ENCODE results near the gene LIPT1. TPM values are rescaled to one million over a fixed set of nuclear protein-coding genes. Genes with fewer than 3 reads are reported as not detected.

Gene LIPT1
- total and polyA plus RNA-seq, 2 experiments from 2014 or later: 4.7 to 6.6 TPM

- no peak for TF ChIP-seq CTCF (IDR thresholded peaks at IDR 0.05; ENCODE audit: low read depth, low read length)
- DNase-seq (ENCODE audit: low read depth in 1 of 2, low spot score in 1 of 2): no peak
Observed at GRCh38 chr2:99201959-99202678, 47.4 kb downstream of the LIPT1 start.

GRCh38 chr2:99205491-99205890 lies 50.7 kb downstream of the LIPT1 start:
- no peak for DNase-seq (ENCODE audit: low read depth in 1 of 2, low spot score in 1 of 2)
- no peak for TF ChIP-seq CTCF (IDR thresholded peaks at IDR 0.05; ENCODE audit: low read depth, low read length)

More at GRCh38 chr2:99201959-99202678, 47.4 kb downstream of the LIPT1 start:
- H3K4me3 ChIP-seq: no peak overlapping the region
- H3K27ac ChIP-seq: no peak overlapping the region
- no peaks in the 10 kb centered on the region for H3K4me1 ChIP-seq (ENCODE audit: low read depth)
- peaks cover 4% of the 10 kb centered on the region for H3K36me3 ChIP-seq
- no peaks in the 10 kb centered on the region for H3K9me3 ChIP-seq (ENCODE audit: low read depth)
- no peaks in the 10 kb centered on the region for H3K27me3 ChIP-seq

More at GRCh38 chr2:99205491-99205890, 50.7 kb downstream of the LIPT1 start:
- no peaks in the 10 kb centered on the region for H3K36me3 ChIP-seq
- H3K27ac ChIP-seq: no peak overlapping the region
- H3K4me3 ChIP-seq: no peak overlapping the region
- no peaks in the 10 kb centered on the region for H3K27me3 ChIP-seq
- no peaks in the 10 kb centered on the region for H3K9me3 ChIP-seq (ENCODE audit: low read depth)
- no peaks in the 10 kb centered on the region for H3K4me1 ChIP-seq (ENCODE audit: low read depth)

Other genes starting within 250 kb of the LIPT1 start
- gene CRACDL, start 218.7 kb upstream of the LIPT1 start, total RNA-seq: 0.04 and 0.06 TPM in 2 replicates
- 0.32 TPM in 1 of 2 replicates, not detected in the other for gene CRACDL, start 218.7 kb upstream of the LIPT1 start, polyA plus RNA-seq
- 2.3 and 2.4 TPM in 2 replicates for gene C2orf15, start 13.3 kb upstream of the LIPT1 start, total RNA-seq
- 2.3 and 5.9 TPM in 2 replicates for gene C2orf15, start 13.3 kb upstream of the LIPT1 start, polyA plus RNA-seq
- 5.1 and 7.8 TPM in 2 replicates for gene TSGA10, start within 50 bp of the LIPT1 start, total RNA-seq
- 5.8 and 7.3 TPM in 2 replicates for gene TSGA10, start within 50 bp of the LIPT1 start, polyA plus RNA-seq
- 14.4 and 25.1 TPM in 2 replicates for gene MITD1, start 26.1 kb downstream of the LIPT1 start, total RNA-seq
- gene MITD1, start 26.1 kb downstream of the LIPT1 start, polyA plus RNA-seq: 31.1 and 42.5 TPM in 2 replicates
- gene MRPL30, start 26.2 kb downstream of the LIPT1 start, total RNA-seq: 37.3 and 38.3 TPM in 2 replicates
- 33.7 and 37.3 TPM in 2 replicates for gene MRPL30, start 26.2 kb downstream of the LIPT1 start, polyA plus RNA-seq
- not detected in 2 replicates for gene LYG2, start 100.7 kb downstream of the LIPT1 start, total RNA-seq
- gene LYG2, start 100.7 kb downstream of the LIPT1 start, polyA plus RNA-seq: not detected in 2 replicates
- 1.6 TPM in 2 replicates for gene LYG1, start 146.2 kb downstream of the LIPT1 start, total RNA-seq
- gene LYG1, start 146.2 kb downstream of the LIPT1 start, polyA plus RNA-seq: 1.7 and 1.8 TPM in 2 replicates
- gene TXNDC9, start 181.4 kb downstream of the LIPT1 start, total RNA-seq: 24.2 and 27.5 TPM in 2 replicates
- 29.9 and 40.0 TPM in 2 replicates for gene TXNDC9, start 181.4 kb downstream of the LIPT1 start, polyA plus RNA-seq
- gene EIF5B, start 182.4 kb downstream of the LIPT1 start, total RNA-seq: 13.4 and 14.5 TPM in 2 replicates
- gene EIF5B, start 182.4 kb downstream of the LIPT1 start, polyA plus RNA-seq: 23.0 and 25.2 TPM in 2 replicates

Measured in cardiac muscle cell (in vitro differentiated cells and primary cell).